GM19397 (cell line): ENCODE measurements around the gene RNF126.
"Not testable (repeated sequence)": the region's sequence is repeated elsewhere in the genome, so short reads cannot be mapped to it uniquely, and the experiment has no call there.

Source experiments
- ATAC-seq: cut with Tn5 transposase; IDR thresholded peaks from one replicate; pipeline ENCODE4 v1.9.1; 2021; ENCODE audit warnings: mild to moderate bottlenecking, moderate library complexity; ENCODE audit not compliant: unreplicated experiment

RNF126 gene

GRCh38 chr19:616062-616700, 46.8 kb downstream of the RNF126 start:
- ATAC-seq = no peak

- ATAC-seq = no peak
Measured at GRCh38 chr19:615619-616018, 47.4 kb downstream of the RNF126 start.

- ATAC-seq = no peak
Measured at GRCh38 chr19:613732-614567, 49.1 kb downstream of the RNF126 start.

DNA sequence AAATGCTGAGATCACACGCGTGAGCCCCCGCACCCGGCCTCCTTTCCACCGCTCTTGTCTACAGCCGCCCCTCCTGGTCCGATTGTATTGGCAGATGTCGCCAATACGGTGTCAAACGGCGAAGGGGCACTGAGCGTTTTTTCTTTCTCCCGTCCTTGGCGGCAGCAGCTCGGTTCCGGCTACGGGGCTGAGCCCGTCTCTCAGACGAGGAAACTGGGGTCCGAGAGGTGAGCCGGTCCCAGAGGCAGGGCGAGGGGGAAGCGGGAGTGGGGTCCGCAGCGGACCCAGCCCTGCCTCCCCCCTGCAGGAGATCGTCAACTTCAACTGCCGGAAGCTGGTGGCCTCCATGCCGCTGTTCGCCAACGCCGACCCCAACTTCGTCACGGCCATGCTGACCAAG, 50.1 kb downstream of the RNF126 start:
- ATAC-seq = no peak

DNA sequence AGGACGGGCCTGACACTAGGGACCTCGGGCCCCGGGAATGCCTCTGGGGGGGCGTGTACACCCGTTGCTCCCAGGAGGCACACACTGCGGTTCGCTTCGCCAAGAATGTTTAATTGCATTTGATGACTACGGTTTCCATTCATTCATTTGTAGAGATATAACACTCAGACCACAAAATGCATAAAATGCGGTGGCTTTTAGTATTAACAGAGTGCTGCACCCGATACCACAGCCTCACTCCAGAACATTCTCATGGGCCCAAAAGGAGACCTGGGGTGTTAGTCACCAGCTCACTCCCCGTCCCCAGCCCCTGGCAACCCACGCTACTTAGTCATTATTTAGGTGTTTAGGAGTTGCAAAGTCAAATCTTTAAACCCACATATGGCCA, 51.5 kb downstream of the RNF126 start:
- ATAC-seq = no peak

DNA sequence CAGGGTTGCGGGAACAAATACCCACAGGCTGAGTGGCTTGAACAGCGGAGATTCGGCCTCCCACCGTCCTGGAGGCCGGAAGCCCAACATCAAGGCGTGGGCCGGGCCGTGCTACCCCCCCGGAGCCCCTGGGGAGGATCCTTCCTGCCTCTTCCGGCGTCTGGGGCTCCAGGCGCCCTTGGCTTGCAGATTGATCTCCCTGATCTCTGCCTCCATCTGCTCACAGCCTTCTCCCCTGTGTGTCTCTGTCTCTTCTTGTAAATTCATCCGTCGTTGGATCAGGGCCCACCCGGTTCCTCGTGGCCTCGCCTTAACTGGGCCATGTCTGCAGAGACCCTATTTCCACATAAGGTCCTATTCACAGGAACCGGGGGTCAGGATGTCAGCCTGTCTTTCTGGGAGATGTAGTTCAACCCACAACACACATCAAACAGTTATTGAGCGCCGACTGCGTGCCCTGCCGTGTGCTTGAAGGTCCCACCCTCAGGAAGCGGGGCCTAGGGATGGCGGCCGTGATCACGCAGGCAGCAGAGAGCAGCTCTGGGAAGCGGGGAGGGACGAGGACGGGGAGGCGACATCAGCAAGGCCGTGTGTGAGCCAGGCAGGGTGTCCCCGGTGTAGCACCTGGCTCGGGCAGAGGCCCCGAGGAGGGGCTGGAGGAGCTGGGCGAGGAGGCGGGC, 52.1 kb downstream of the RNF126 start:
- no peak for ATAC-seq

- no peak for ATAC-seq
Measured at GRCh38 chr19:610071-610800, 52.8 kb downstream of the RNF126 start.

GRCh38 chr19:609004-609346, 54.0 kb downstream of the RNF126 start:
- ATAC-seq = no peak

GRCh38 chr19:608155-609003, 54.6 kb downstream of the RNF126 start:
- no peak for ATAC-seq

DNA sequence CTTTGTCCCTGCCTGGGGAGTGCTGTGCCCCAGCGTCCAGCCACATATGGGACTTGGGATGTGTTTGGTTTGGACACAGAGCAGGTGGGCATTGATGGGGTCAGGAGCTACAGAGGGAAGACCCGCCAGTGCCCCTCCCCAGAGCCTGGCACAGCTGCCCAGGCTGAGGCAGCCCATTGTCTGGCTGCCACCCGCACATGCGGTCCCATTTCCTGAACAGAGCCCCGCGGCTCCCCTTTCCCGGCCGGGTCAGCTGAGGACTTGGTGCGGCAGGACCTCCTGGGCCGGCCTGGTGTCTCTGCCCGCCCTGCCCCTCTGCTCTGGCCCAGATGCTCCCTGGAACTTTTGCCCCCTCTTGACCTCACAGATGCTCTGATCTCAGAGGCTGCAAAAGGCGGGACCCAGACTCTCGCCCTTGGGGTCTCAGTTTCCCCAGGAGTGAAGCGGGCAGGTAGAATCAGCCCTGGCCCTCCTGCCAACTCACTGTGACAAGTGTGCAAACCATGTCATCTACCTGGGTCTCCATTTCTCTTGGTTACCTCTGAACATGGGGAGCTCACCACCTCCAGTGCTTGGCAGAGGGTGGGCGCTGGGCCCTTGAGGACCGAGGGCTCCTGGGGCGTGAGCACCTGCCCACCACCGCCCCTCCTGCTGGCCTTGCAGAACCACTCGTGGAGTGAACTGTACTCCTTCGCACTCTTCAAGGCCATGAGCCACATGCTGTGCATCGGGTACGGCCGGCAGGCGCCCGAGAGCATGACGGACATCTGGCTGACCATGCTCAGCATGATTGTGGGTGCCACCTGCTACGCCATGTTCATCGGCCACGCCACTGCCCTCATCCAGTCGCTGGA, 55.5 kb downstream of the RNF126 start:
- no peak for ATAC-seq

DNA sequence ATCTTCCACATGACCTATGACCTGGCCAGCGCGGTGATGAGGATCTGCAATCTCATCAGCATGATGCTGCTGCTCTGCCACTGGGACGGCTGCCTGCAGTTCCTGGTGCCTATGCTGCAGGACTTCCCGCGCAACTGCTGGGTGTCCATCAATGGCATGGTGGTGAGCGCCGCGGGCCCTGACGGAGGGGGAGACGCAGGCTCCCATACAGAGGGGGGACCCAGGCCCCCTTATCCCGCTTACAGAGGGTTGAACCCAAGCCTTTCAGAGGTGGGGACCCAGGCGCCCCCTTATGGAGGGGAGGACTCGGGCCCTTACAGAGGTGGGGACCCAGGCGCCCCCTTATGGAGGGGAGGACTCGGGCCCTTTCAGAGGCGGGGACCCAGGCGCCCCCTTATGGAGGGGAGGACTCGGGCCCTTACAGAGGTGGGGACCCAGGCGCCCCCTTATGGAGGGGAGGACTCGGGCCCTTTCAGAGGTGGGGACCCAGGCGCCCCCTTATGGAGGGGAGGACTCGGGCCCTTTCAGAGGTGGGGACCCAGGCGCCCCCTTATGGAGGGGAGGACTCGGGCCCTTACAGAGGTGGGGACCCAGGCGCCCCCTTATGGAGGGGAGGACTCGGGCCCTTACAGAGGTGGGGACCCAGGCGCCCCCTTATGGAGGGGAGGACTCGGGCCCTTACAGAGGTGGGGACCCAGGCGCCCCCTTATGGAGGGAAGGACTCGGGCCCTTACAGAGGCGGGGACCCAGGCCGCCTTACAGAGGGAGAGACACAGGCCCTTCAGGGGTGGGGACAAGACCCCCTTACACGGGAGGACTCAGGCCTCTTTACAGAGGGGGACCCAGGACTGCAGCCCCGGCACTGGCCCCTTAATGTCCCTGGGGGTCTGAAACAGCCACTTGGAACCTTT, 57.7 kb downstream of the RNF126 start:
- not testable (repeated sequence) for ATAC-seq

- no peak for ATAC-seq
Measured at GRCh38 chr19:604355-604754, 58.7 kb downstream of the RNF126 start.

- ATAC-seq = not testable (repeated sequence)
Measured at GRCh38 chr19:603779-604178, 59.2 kb downstream of the RNF126 start.

DNA sequence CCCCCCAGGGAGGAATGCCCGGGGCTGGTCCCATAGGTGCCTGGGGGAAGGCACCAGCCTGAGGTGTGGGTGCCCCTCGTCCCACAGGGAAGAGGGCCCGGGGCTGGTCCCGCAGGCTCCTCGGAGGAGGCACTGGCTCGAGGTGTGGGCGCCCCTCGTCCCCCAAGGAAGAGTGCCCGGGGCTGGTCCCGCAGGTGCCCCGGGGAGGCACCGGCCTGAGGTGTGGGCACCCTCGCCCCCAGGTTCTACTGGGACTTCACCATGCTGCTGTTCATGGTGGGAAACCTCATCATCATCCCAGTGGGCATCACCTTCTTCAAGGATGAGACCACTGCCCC, 59.7 kb downstream of the RNF126 start:
- not testable (repeated sequence) for ATAC-seq

GRCh38 chr19:602391-603301, 60.4 kb downstream of the RNF126 start:
- ATAC-seq = no peak

DNA sequence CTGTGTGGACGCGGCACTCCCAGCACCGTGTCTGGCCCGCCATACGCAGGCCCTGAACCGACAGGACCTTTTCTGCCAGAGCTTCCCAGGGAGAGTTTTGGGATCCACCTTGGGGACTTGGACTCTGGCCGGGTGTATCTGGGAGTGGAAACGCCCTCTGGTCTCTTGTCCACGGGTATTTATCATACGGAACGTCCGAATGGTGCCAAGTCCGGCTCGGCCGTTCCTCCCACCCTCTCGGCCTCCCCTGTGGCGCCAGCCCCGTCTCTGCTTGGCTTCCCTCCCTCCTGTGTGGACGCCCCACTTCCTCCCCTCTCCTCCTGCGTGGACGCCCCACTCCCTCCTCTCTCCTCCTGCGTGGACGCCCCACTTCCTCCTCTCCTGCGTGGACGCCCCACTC, 61.2 kb downstream of the RNF126 start:
- ATAC-seq = no peak

- ATAC-seq = no peak
Measured at GRCh38 chr19:601310-601709, 61.7 kb downstream of the RNF126 start.
